GM23338 (cell line): ENCODE results near the gene VWDE. TPM values are rescaled to one million over a fixed set of nuclear protein-coding genes. Genes with fewer than 3 reads are reported as not detected.

Experiments
- ATAC-seq: fragments of 200-7000 bp; cut with Tn5 transposase; 3 replicates; pipeline ENCODE4 v1.9.1; 2020
- DNase-seq: peaks from one replicate; pipeline ENCODE4 v3.0.0-alpha.2; 2015; ENCODE audit warnings: low spot score
- H2AFZ ChIP-seq: fragments of 200-600 bp; sonication (generic); 2 replicates; pipeline ENCODE4 v1.8.0; 2016; ENCODE audit warnings: antibody characterized with exemption, mild to moderate bottlenecking, moderate library complexity
- H3F3A ChIP-seq: fragments of 200-600 bp; sonication (generic); replicated peaks from 2 replicates; pipeline ENCODE4 v1.8.0; 2017; ENCODE audit warnings: antibody characterized with exemption, mixed run types, low read depth
- H3K27ac ChIP-seq: fragments of 200-600 bp; sonication (generic); 2 replicates; pipeline ENCODE4 v1.6.1; 2016; ENCODE audit warnings: low read depth
- H3K27me3 ChIP-seq: fragments of 200-600 bp; sonication (generic); 2 replicates; pipeline ENCODE4 v1.8.0; 2016; ENCODE audit warnings: mild to moderate bottlenecking, mixed run types, moderate library complexity; ENCODE audit not compliant: insufficient read depth
- H3K36me3 ChIP-seq: fragments of 200-600 bp; sonication (generic); 2 replicates; pipeline ENCODE4 v1.8.0; 2016; ENCODE audit warnings: mild to moderate bottlenecking; ENCODE audit not compliant: insufficient read depth
- H3K4me1 ChIP-seq: fragments of 200-600 bp; sonication (generic); 2 replicates; pipeline ENCODE4 v1.8.0; 2016; ENCODE audit warnings: mild to moderate bottlenecking, moderate library complexity; ENCODE audit not compliant: insufficient read depth
- H3K4me2 ChIP-seq: fragments of 200-600 bp; sonication (generic); 2 replicates; pipeline ENCODE4 v1.7.1; 2017; ENCODE audit warnings: mixed run types
- H3K4me3 ChIP-seq: fragments of 200-600 bp; sonication (generic); 2 replicates; pipeline ENCODE4 v1.6.1; 2016; ENCODE audit warnings: mixed run types
- H3K79me2 ChIP-seq: fragments of 200-600 bp; sonication (generic); replicated peaks from 2 replicates; pipeline ENCODE4 v1.8.0; 2017; ENCODE audit warnings: mild to moderate bottlenecking; ENCODE audit not compliant: insufficient read depth
- H3K9me2 ChIP-seq: fragments of 200-600 bp; sonication (generic); 2 replicates; pipeline ENCODE4 v1.8.0; 2017; ENCODE audit not compliant: insufficient read depth
- H4K20me1 ChIP-seq: fragments of 200-600 bp; sonication (generic); replicated peaks from 2 replicates; pipeline ENCODE4 v1.8.0; 2017; ENCODE audit warnings: mild to moderate bottlenecking; ENCODE audit not compliant: insufficient read depth
- H3K27ac Mint-ChIP-seq: 2 replicates; pipeline ENCODE4 v1.8.0; 2020; ENCODE audit warnings: inconsistent platforms, mild to moderate bottlenecking, moderate library complexity, mixed read lengths
- H3K27me3 Mint-ChIP-seq: 3 replicates; pipeline ENCODE4 v1.8.0; 2022; ENCODE audit warnings: low read depth, mild to moderate bottlenecking, moderate library complexity, mixed read lengths, inconsistent platforms; ENCODE audit not compliant: insufficient read depth, poor library complexity
- H3K36me3 Mint-ChIP-seq: 3 replicates; pipeline ENCODE4 v1.8.0; 2021; ENCODE audit warnings: low read depth, mild to moderate bottlenecking, inconsistent platforms, moderate library complexity, mixed read lengths
- H3K4me1 Mint-ChIP-seq: 3 replicates; pipeline ENCODE4 v1.8.0; 2020; ENCODE audit warnings: mild to moderate bottlenecking, inconsistent platforms, mixed read lengths
- H3K4me3 Mint-ChIP-seq: 3 replicates; pipeline ENCODE4 v1.8.0; 2021; ENCODE audit warnings: moderate library complexity, mild to moderate bottlenecking, inconsistent platforms, mixed read lengths
- H3K9me3 Mint-ChIP-seq: 3 replicates; pipeline ENCODE4 v1.8.0; 2020; ENCODE audit warnings: moderate library complexity, mild to moderate bottlenecking, inconsistent platforms, mixed read lengths
- CTCF ChIP-seq, 2 experiments: fragments of 200-600 bp in 1 of 2; sonication (generic) in 1 of 2; conservative IDR thresholded peaks; 2 replicates each; pipeline versions ENCODE4 v1.5.1 to v1.6.1; 2016 to 2017; ENCODE audit warnings: antibody characterized with exemption in 2 of 2, low read depth in 2 of 2, mild to moderate bottlenecking in 2 of 2, moderate library complexity in 1 of 2
- EZH2phosphoT487 ChIP-seq: fragments of 200-600 bp; sonication (generic); IDR thresholded peaks from one replicate; pipeline ENCODE4 v1.8.1; 2018; ENCODE audit warnings: antibody characterized with exemption; ENCODE audit not compliant: unreplicated experiment
- JUNB ChIP-seq: IDR thresholded peaks from one replicate; pipeline ENCODE4 v1.6.1; 2016; ENCODE audit warnings: antibody characterized with exemption; ENCODE audit not compliant: unreplicated experiment
- NANOG ChIP-seq: IDR thresholded peaks from 2 replicates; pipeline ENCODE4 v1.6.1; 2016; ENCODE audit warnings: antibody characterized with exemption, borderline replicate concordance
- POLR2AphosphoS5 ChIP-seq: IDR thresholded peaks from 2 replicates; pipeline ENCODE4 v1.6.1; 2016; ENCODE audit warnings: antibody characterized with exemption, low read depth
- REST ChIP-seq: IDR thresholded peaks from one replicate; pipeline ENCODE4 v1.6.1; 2018; ENCODE audit warnings: antibody characterized with exemption; ENCODE audit not compliant: unreplicated experiment
- ZNF331 ChIP-seq: fragments of 250-450 bp; sonication (Bioruptor Pico); IDR thresholded peaks from 2 replicates; pipeline ENCODE4 v1.5.0; 2020; ENCODE audit warnings: low read depth, mild to moderate bottlenecking, moderate library complexity
- ZNF462 ChIP-seq: fragments of 250-450 bp; sonication (Bioruptor Pico); IDR thresholded peaks from 2 replicates; pipeline ENCODE4 v1.5.0; 2020; ENCODE audit warnings: mild to moderate bottlenecking, moderate library complexity
- polyA plus RNA-seq: library from polyadenylated mRNA; unstranded; fragments of >200 nt; fragmentation: Nextera tagmentation; extraction: Ambion mirVana; gene quantifications from 2 replicates; pipeline ENCODE4 v1.2.1, GENCODE V29; 2016
- total RNA-seq: library from RNA; depleted of rRNA; stranded (reverse); fragments of >200 nt; shearing (Covaris generic); gene quantifications from 2 replicates; pipeline ENCODE4 v1.2.3, GENCODE V29; 2014

The VWDE gene
- total and polyA plus RNA-seq, 2 experiments from 2014 or later = 24.6 to 45.5 TPM

- TF ChIP-seq ZNF462 (no peak), REST (no peak)
Observed at GRCh38 chr7:12297283-12298108, 106.2 kb downstream of the VWDE start (continued).

- peaks cover 17% of the 10 kb centered on the region; the same call in 1 of the 2 replicates for H3K4me1 ChIP-seq
- Mint-ChIP-seq H3K27ac (no peak overlapping the region), H3K27me3 (peaks cover 7% of the 10 kb centered on the region), H3K4me3 (no peak overlapping the region), H3K36me3 (peaks cover 33% of the 10 kb centered on the region; the same call in 2 of the 3 replicates), H3K4me1 (peaks cover 16% of the 10 kb centered on the region), H3K9me3 (peaks cover 30% of the 10 kb centered on the region)
- no peaks in the 10 kb centered on the region for H3K79me2 ChIP-seq
- H3K36me3 ChIP-seq = peaks cover 14% of the 10 kb centered on the region
- H3K9me2 ChIP-seq = peaks cover 3% of the 10 kb centered on the region
- H3K27ac ChIP-seq = no peak overlapping the region
- no peaks in the 10 kb centered on the region for H4K20me1 ChIP-seq
- H3K4me3 ChIP-seq = no peak overlapping the region
- no peaks in the 10 kb centered on the region for H3K27me3 ChIP-seq
- no peak for ATAC-seq
- H3K4me2 ChIP-seq = no peak overlapping the region
- DNase-seq = no peak
- H2AFZ ChIP-seq = no peak overlapping the region
- no peaks in the 10 kb centered on the region for H3F3A ChIP-seq
- TF ChIP-seq JUNB (no peak), POLR2AphosphoS5 (no peak), ZNF331 (CRISPR knock-in tag) (no peak), REST (no peak), CTCF (conservative IDR thresholded peaks at IDR 0.05; ENCODE audit: low read depth in 2 of 2) (no peak), NANOG (no peak), EZH2phosphoT487 (no peak)
Observed at GRCh38 chr7:12296051-12296570, 107.6 kb downstream of the VWDE start.
